Stomach smooth muscle (tissue), 2 donors: ENCODE measurements around the gene MRI1.

Experiments used
- H3K27ac ChIP-seq: one replicate; pipeline ENCODE4 v1.7.0; 2013; ENCODE audit warnings: mild to moderate bottlenecking, low read length, inconsistent platforms
- H3K27me3 ChIP-seq, 2 donors: one replicate each; pipeline ENCODE4 v1.7.0; 2013; ENCODE audit warnings: low read length in 2 of 2; ENCODE audit not compliant: insufficient read depth in 2 of 2, control insufficient read depth in 1 of 2
- H3K36me3 ChIP-seq, 2 donors: one replicate each; pipeline ENCODE4 v1.7.0; 2013; ENCODE audit warnings: low read length in 2 of 2; ENCODE audit not compliant: control insufficient read depth in 2 of 2, insufficient read depth in 2 of 2
- H3K4me1 ChIP-seq: one replicate; pipeline ENCODE4 v1.7.0; 2013; ENCODE audit warnings: low read length; ENCODE audit not compliant: control insufficient read depth, insufficient read depth
- H3K4me3 ChIP-seq, 2 donors: one replicate each; pipeline ENCODE4 v1.7.0; 2013; ENCODE audit warnings: low read length in 2 of 2
- H3K9ac ChIP-seq, 2 donors: one replicate each; pipeline ENCODE4 v1.7.0; 2013; ENCODE audit warnings: low read length in 2 of 2, mild to moderate bottlenecking in 1 of 2
- H3K9me3 ChIP-seq, 2 donors: one replicate each; pipeline ENCODE4 v1.7.0; 2013; ENCODE audit warnings: low read length in 2 of 2; ENCODE audit not compliant: control insufficient read depth in 2 of 2
- donor health status: healthy.
- donor health status: Pancreatic carcinoma.

Gene MRI1

GRCh38 chr19:13807421-13808021 is 43.2 kb downstream of the MRI1 start:
- H3K9ac ChIP-seq: no peak overlapping the region
- peaks cover 0 to 2% of the 10 kb centered on the region in 2 donors for H3K36me3 ChIP-seq
- no peak overlapping the region for H3K4me3 ChIP-seq
- peaks cover 4% of the 10 kb centered on the region for H3K4me1 ChIP-seq
- no peak overlapping the region for H3K27ac ChIP-seq
- no peaks in the 10 kb centered on the region for H3K27me3 ChIP-seq
- H3K9me3 ChIP-seq: no peaks in the 10 kb centered on the region

- no peak overlapping the region for H3K27ac ChIP-seq
- no peak overlapping the region for H3K9ac ChIP-seq
- no peaks in the 10 kb centered on the region for H3K27me3 ChIP-seq
- peaks cover 0 to 4% of the 10 kb centered on the region in 2 donors for H3K36me3 ChIP-seq
- H3K9me3 ChIP-seq: no peaks in the 10 kb centered on the region
- peaks cover 4% of the 10 kb centered on the region for H3K4me1 ChIP-seq
- no peak overlapping the region for H3K4me3 ChIP-seq
Measured at GRCh38 chr19:13808856-13809255, 44.5 kb downstream of the MRI1 start.

- H3K36me3 ChIP-seq: peaks cover 0 to 4% of the 10 kb centered on the region in 2 donors
- no peak overlapping the region for H3K4me3 ChIP-seq
- no peaks in the 10 kb centered on the region for H3K27me3 ChIP-seq
- H3K9ac ChIP-seq: no peak overlapping the region
- H3K27ac ChIP-seq: no peak overlapping the region
- H3K4me1 ChIP-seq: peaks cover 2% of the 10 kb centered on the region
- H3K9me3 ChIP-seq: no peaks in the 10 kb centered on the region
Measured at GRCh38 chr19:13812544-13812943, 48.2 kb downstream of the MRI1 start.

- Histone ChIP-seq H3K27me3 (no peaks in the 10 kb centered on the region), H3K4me1 (peaks cover 7% of the 10 kb centered on the region), H3K27ac (no peak overlapping the region), H3K36me3 (peaks cover 0 to 4% of the 10 kb centered on the region in 2 donors), H3K9ac (no peak overlapping the region), H3K4me3 (no peak overlapping the region), H3K9me3 (no peaks in the 10 kb centered on the region)
Measured at GRCh38 chr19:13813147-13813546, 48.8 kb downstream of the MRI1 start.

- peaks cover 7% of the 10 kb centered on the region for H3K4me1 ChIP-seq
- H3K4me3 ChIP-seq: no peak overlapping the region
- H3K27ac ChIP-seq: no peak overlapping the region
- no peak overlapping the region for H3K9ac ChIP-seq
- no peaks in the 10 kb centered on the region for H3K9me3 ChIP-seq
- H3K36me3 ChIP-seq: peaks cover 0 to 3% of the 10 kb centered on the region in 2 donors
- no peaks in the 10 kb centered on the region for H3K27me3 ChIP-seq
Measured at GRCh38 chr19:13814550-13814949, 50.2 kb downstream of the MRI1 start.

- peaks cover 0 to 2% of the 10 kb centered on the region in 2 donors for H3K36me3 ChIP-seq
- H3K9ac ChIP-seq: no peak overlapping the region
- H3K27ac ChIP-seq: no peak overlapping the region
- H3K4me3 ChIP-seq: no peak overlapping the region
- H3K9me3 ChIP-seq: no peaks in the 10 kb centered on the region
- peaks cover 7% of the 10 kb centered on the region for H3K4me1 ChIP-seq
- no peaks in the 10 kb centered on the region for H3K27me3 ChIP-seq
Measured at GRCh38 chr19:13817018-13817614, 52.8 kb downstream of the MRI1 start.

- peaks cover 7% of the 10 kb centered on the region for H3K4me1 ChIP-seq
- peak overlapping the region in 1 of 2 donors; percentile 49 for H3K4me3 ChIP-seq
- H3K9ac ChIP-seq: no peak overlapping the region
- H3K9me3 ChIP-seq: no peaks in the 10 kb centered on the region
- H3K27me3 ChIP-seq: no peaks in the 10 kb centered on the region
- no peak overlapping the region for H3K27ac ChIP-seq
- peaks cover 0 to 2% of the 10 kb centered on the region in 2 donors for H3K36me3 ChIP-seq
Measured at GRCh38 chr19:13817615-13818371, 53.5 kb downstream of the MRI1 start.

- H3K4me3 ChIP-seq: no peak overlapping the region
- H3K9me3 ChIP-seq: no peaks in the 10 kb centered on the region
- peaks cover 0 to 3% of the 10 kb centered on the region in 2 donors for H3K36me3 ChIP-seq
Measured at GRCh38 chr19:13819238-13819637, 54.9 kb downstream of the MRI1 start.

GRCh38 chr19:13821292-13821691 is 57.0 kb downstream of the MRI1 start:
- Histone ChIP-seq H3K9me3 (no peaks in the 10 kb centered on the region), H3K4me3 (no peak overlapping the region), H3K36me3 (peaks cover 0 to 3% of the 10 kb centered on the region in 2 donors), H3K9ac (no peak overlapping the region), H3K27me3 (no peaks in the 10 kb centered on the region), H3K4me1 (peaks cover 15% of the 10 kb centered on the region), H3K27ac (no peak overlapping the region)

More at GRCh38 chr19:13819238-13819637, 54.9 kb downstream of the MRI1 start:
- no peak overlapping the region for H3K27ac ChIP-seq
- H3K27me3 ChIP-seq: no peaks in the 10 kb centered on the region
- no peak overlapping the region for H3K9ac ChIP-seq
- H3K4me1 ChIP-seq: peaks cover 15% of the 10 kb centered on the region

GRCh38 chr19:13823256-13823655 is 58.9 kb downstream of the MRI1 start:
- Histone ChIP-seq H3K9me3 (no peaks in the 10 kb centered on the region), H3K4me1 (peaks cover 8% of the 10 kb centered on the region), H3K36me3 (peaks cover 0 to 3% of the 10 kb centered on the region in 2 donors), H3K27ac (no peak overlapping the region), H3K9ac (no peak overlapping the region), H3K27me3 (no peaks in the 10 kb centered on the region), H3K4me3 (no peak overlapping the region)
